GM10248 (cell line): ENCODE data around the gene SLC27A6.

Experiments
- CTCF ChIA-PET: fragments of 300-600 bp; sonication (Branson Sonifier 250); formaldehyde crosslinking; extraction: SDS; loops from one replicate; lab custom pipeline; 2021; ENCODE audit warnings: antibody characterized with exemption; lab: Yijun Ruan, JAX
- POLR2A ChIA-PET: fragments of 350-650 bp; sonication (Branson Sonifier 250); formaldehyde crosslinking; extraction: SDS; loops from one replicate; lab custom pipeline; 2020; ENCODE audit warnings: antibody characterized with exemption; lab: Yijun Ruan, JAX
- DNase-seq: peaks from one replicate; pipeline ENCODE4 v3.0.0; 2012; ENCODE audit errors: extremely low spot score
- CTCF ChIP-seq: IDR thresholded peaks from 2 replicates; pipeline ENCODE4 v1.5.1; 2012; ENCODE audit warnings: mild to moderate bottlenecking, low read depth; ENCODE audit errors: extremely low read depth, missing control alignments, control extremely low read depth

Gene SLC27A6

GRCh38 chr5:128973244-128973643, 8.0 kb downstream of the SLC27A6 start:
- POLR2A ChIA-PET, result no interaction called here
- CTCF ChIA-PET, result interaction anchor here (1.4 kb wide), 1 partner anchor 9 kb away, joined by 3 read pairs; no protein-coding TSS in a partner anchor
- no peak for DNase-seq
- TF ChIP-seq CTCF, result no peak

GRCh38 chr5:128974567-128974966, 9.3 kb downstream of the SLC27A6 start:
- TF ChIP-seq CTCF, result no peak
- no peak for DNase-seq
- CTCF ChIA-PET, result no interaction called here
- POLR2A ChIA-PET, result no interaction called here

GRCh38 chr5:128979761-128980160, 14.5 kb downstream of the SLC27A6 start:
- no peak for TF ChIP-seq CTCF
- DNase-seq, result no peak
- ChIA-PET POLR2A (no interaction called here), CTCF (interaction anchor here (1.2 to 1.8 kb wide), 2 partner anchors 13 to 132 kb away, joined by 3 to 4 read pairs; no protein-coding TSS in a partner anchor)

GRCh38 chr5:128980917-128981316, 15.6 kb downstream of the SLC27A6 start:
- CTCF ChIA-PET, result interaction anchor here (1.8 kb wide), 1 partner anchor 12 kb away, joined by 4 read pairs; no protein-coding TSS in a partner anchor
- no peak for DNase-seq
- POLR2A ChIA-PET, result no interaction called here
- no peak for TF ChIP-seq CTCF

GRCh38 chr5:128984480-128984879, 19.2 kb downstream of the SLC27A6 start:
- no peak for TF ChIP-seq CTCF
- DNase-seq, result no peak
- ChIA-PET CTCF (no interaction called here), POLR2A (no interaction called here)

- no peak for DNase-seq
- CTCF ChIA-PET, result interaction anchor here (1.8 kb wide), 1 partner anchor 12 kb away, joined by 8 read pairs; no protein-coding TSS in a partner anchor
- POLR2A ChIA-PET, result no interaction called here
- no peak for TF ChIP-seq CTCF
Observed at GRCh38 chr5:128988476-128988875, 23.2 kb downstream of the SLC27A6 start.

- no peak for TF ChIP-seq CTCF
- ChIA-PET CTCF (interaction anchor here (1.1 to 1.5 kb wide), 2 partner anchors 16 to 77 kb away, joined by 3 read pairs; no protein-coding TSS in a partner anchor), POLR2A (no interaction called here)
- DNase-seq, result no peak
Observed at GRCh38 chr5:129001841-129002526, 36.7 kb downstream of the SLC27A6 start.
